Suprapubic skin (tissue), 4 donors: ENCODE data around the gene NEURL3. TPM values are rescaled to one million over a fixed set of nuclear protein-coding genes. Genes with fewer than 3 reads are reported as not detected.

Experiments
- DNase-seq, 2 donors: peaks; one replicate each; pipeline ENCODE4 v3.0.0-alpha.2; 2019; ENCODE audit warnings: low spot score in 2 of 2
- H3K27ac ChIP-seq: fragments of 200-600 bp; sonication (generic); one replicate; pipeline ENCODE4 v1.5.1; 2019
- H3K27me3 ChIP-seq: fragments of 200-600 bp; sonication (generic); one replicate; pipeline ENCODE4 v1.5.1; 2019
- H3K36me3 ChIP-seq: fragments of 200-600 bp; sonication (generic); one replicate; pipeline ENCODE4 v1.5.1; 2019
- H3K4me1 ChIP-seq: fragments of 200-600 bp; sonication (generic); one replicate; pipeline ENCODE4 v1.5.1; 2019
- H3K4me3 ChIP-seq: fragments of 200-600 bp; sonication (generic); one replicate; pipeline ENCODE4 v1.5.1; 2019; ENCODE audit warnings: mild to moderate bottlenecking
- H3K9me3 ChIP-seq: fragments of 200-600 bp; sonication (generic); one replicate; pipeline ENCODE4 v1.5.1; 2019
- CTCF ChIP-seq, 2 donors: fragments of 200-600 bp in 1 of 2; fragments of 450-650 bp in 1 of 2; sonication (generic) in 1 of 2; IDR thresholded peaks; one replicate each; pipeline ENCODE4 v1.5.1; 2016 to 2019; ENCODE audit warnings: antibody characterized with exemption in 2 of 2, mild to moderate bottlenecking in 1 of 2, moderate library complexity in 1 of 2
- EP300 ChIP-seq: sonication (generic); formaldehyde crosslinking; IDR thresholded peaks from one replicate; pipeline ENCODE4 v1.6.1; 2017; ENCODE audit warnings: antibody characterized with exemption
- POLR2A ChIP-seq, 2 donors: fragments of 450-650 bp; IDR thresholded peaks; one replicate each; pipeline ENCODE4 v1.6.1; 2017; ENCODE audit warnings: antibody characterized with exemption in 2 of 2, mild to moderate bottlenecking in 2 of 2, moderate library complexity in 2 of 2
- POLR2AphosphoS5 ChIP-seq, 3 donors: sonication (generic); formaldehyde crosslinking; IDR thresholded peaks; one replicate each; pipeline ENCODE4 v1.6.1; 2017; ENCODE audit warnings: antibody characterized with exemption in 3 of 3
- WGBS: methylation state at CpG from one replicate; pipeline ENCODE4 v1.1.5; 2018; 5-methylcytosine and 5-hydroxymethylcytosine counted together
- total RNA-seq, 4 donors: library from RNA; depleted of rRNA; stranded (reverse); fragments of >200 nt; gene quantifications; one replicate each; pipeline ENCODE4 v1.1.0, GENCODE V29; 2016

Gene NEURL3
- total RNA-seq, 4 donors from 2014 or later, result 0.52 to 2.6 (median 1.5) TPM

- Histone ChIP-seq H3K4me3 (no peak overlapping the region), H3K27ac (no peak overlapping the region), H3K36me3 (no peaks in the 10 kb centered on the region), H3K4me1 (peaks cover 20% of the 10 kb centered on the region), H3K27me3 (peaks cover 25% of the 10 kb centered on the region), H3K9me3 (no peaks in the 10 kb centered on the region)
- DNase-seq, result no peak
- 75% methylated on average over 5 of the region's 13 CpGs for WGBS
- TF ChIP-seq EP300 (no peak), CTCF (IDR thresholded peaks at IDR 0.05) (no peak), POLR2A (IDR thresholded peaks at IDR 0.05) (no peak), POLR2AphosphoS5 (IDR thresholded peaks at IDR 0.05) (no peak)
Measured at GRCh38 chr2:96502891-96503636, 2.1 kb downstream of the NEURL3 start.

DNA sequence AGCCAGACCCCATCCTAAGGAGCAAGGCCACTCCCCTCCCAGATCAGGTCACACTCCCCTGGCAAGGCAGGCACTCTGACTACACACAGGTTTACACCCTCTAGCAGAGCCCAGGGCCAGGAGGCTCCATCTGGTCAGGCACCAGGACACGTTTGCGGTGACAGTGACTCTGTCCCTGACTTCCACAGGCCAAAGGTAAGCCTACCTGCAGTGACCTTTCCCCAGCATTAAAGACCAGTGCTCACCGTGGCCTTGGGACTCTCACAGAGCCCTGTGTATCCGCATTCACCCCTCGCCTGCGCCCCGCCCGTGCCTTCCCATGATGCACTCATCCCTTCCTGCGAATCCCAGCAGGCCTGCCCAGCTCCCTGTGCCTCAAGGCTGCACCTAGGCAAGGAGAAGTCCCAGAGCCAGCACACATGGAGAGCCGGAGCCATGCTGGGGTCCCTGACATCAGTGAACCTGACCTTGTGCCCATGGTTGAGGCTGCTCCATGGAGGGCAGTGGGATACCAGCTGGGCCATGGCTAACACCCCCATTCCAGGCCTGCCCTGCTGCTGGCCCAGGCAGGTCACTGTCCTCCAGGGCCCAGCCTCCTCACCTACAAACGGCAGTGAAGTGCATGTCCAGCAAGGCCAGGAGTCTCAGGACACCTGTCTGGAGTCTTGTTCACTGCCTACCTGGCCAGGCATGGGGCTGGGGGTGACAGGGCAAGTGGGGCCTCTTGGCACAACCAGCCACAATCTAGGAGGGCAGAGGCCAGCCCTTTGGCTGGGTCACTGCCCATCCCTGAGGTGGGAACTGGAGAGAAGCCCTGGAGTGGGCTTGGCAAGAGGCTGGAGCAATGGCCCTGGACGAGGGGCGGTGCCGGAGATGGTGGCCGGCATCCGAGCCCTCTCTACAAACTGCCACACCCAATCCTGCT, 3.0 kb downstream of the NEURL3 start:
- peaks cover 15% of the 10 kb centered on the region for H3K4me1 ChIP-seq
- no peaks in the 10 kb centered on the region for H3K36me3 ChIP-seq
- H3K4me3 ChIP-seq, result no peak overlapping the region
- H3K27me3 ChIP-seq, result peaks cover 25% of the 10 kb centered on the region
- WGBS, result 92% methylated on average over 2 of the region's 16 CpGs
- H3K9me3 ChIP-seq, result no peaks in the 10 kb centered on the region
- TF ChIP-seq CTCF (IDR thresholded peaks at IDR 0.05) (no peak), POLR2AphosphoS5 (IDR thresholded peaks at IDR 0.05) (no peak), POLR2A (IDR thresholded peaks at IDR 0.05) (no peak), EP300 (no peak)
- H3K27ac ChIP-seq, result no peak overlapping the region
- no peak for DNase-seq

- H3K27ac ChIP-seq, result no peak overlapping the region
- peaks cover 25% of the 10 kb centered on the region for H3K27me3 ChIP-seq
- DNase-seq, result no peak
- TF ChIP-seq EP300 (no peak), CTCF (IDR thresholded peaks at IDR 0.05) (no peak), POLR2A (IDR thresholded peaks at IDR 0.05) (no peak), POLR2AphosphoS5 (IDR thresholded peaks at IDR 0.05) (no peak)
- no peaks in the 10 kb centered on the region for H3K36me3 ChIP-seq
- WGBS, result 80% methylated on average over 1 of the region's 2 CpGs
- peaks cover 15% of the 10 kb centered on the region for H3K4me1 ChIP-seq
- no peak overlapping the region for H3K4me3 ChIP-seq
- H3K9me3 ChIP-seq, result no peaks in the 10 kb centered on the region
Measured at GRCh38 chr2:96501471-96501874, 3.7 kb downstream of the NEURL3 start.

- Histone ChIP-seq H3K4me1 (peaks cover 15% of the 10 kb centered on the region), H3K4me3 (no peak overlapping the region)
Measured at GRCh38 chr2:96500385-96501066, 4.6 kb downstream of the NEURL3 start.

More at GRCh38 chr2:96500385-96501066, 4.6 kb downstream of the NEURL3 start:
- H3K36me3 ChIP-seq, result no peaks in the 10 kb centered on the region
- peaks cover 4% of the 10 kb centered on the region for H3K9me3 ChIP-seq
- no peak overlapping the region for H3K27ac ChIP-seq
- 50% methylated on average over 35 of the region's 64 CpGs for WGBS
- DNase-seq, result no peak
- no peak for TF ChIP-seq POLR2A (IDR thresholded peaks at IDR 0.05)
- no peak for TF ChIP-seq POLR2AphosphoS5 (IDR thresholded peaks at IDR 0.05)
- TF ChIP-seq EP300, result no peak
- no peak for TF ChIP-seq CTCF (IDR thresholded peaks at IDR 0.05)
- peaks cover 25% of the 10 kb centered on the region for H3K27me3 ChIP-seq
